Smooth muscle cell of the pulmonary artery (primary cell): ENCODE results near the gene OAS2. TPM values are rescaled to one million over a fixed set of nuclear protein-coding genes. Genes with fewer than 3 reads are reported as not detected.

ENCODE experiments used
- total RNA-seq: library from RNA; depleted of rRNA; stranded (reverse); fragments of >200 nt; gene quantifications from 2 replicates; pipeline ENCODE4 v1.2.3, GENCODE V29; 2014

Gene OAS2
- total RNA-seq = 2.5 and 4.2 TPM in 2 replicates

GRCh38 chr12:112978163-112979040 lies at the start of gene OAS2:
Gene OAS2 (plus strand): TSS chr12:112978519. CDS start chr12:112978609, 90 bp downstream.

GRCh38 chr12:112937741-112938719 lies 40.3 kb upstream of the OAS2 start, which contains the start of gene OAS3:
Gene OAS3 (plus strand): TSS chr12:112938474. CDS start chr12:112938531, 57 bp downstream.

GRCh38 chr12:113056631-113057488 lies 78.5 kb downstream of the OAS2 start, which contains the start of gene DTX1:
Gene DTX1 (plus strand): TSS chr12:113056730. CDS start chr12:113058193, 1,463 bp downstream.

Other genes with a start within 250 kb of the OAS2 start
- not detected in 2 replicates for gene RPH3A, start 186.8 kb upstream of the OAS2 start, total RNA-seq
- gene OAS1, start 71.6 kb upstream of the OAS2 start, total RNA-seq = 1.2 and 1.5 TPM in 2 replicates
- 5.1 and 5.5 TPM in 2 replicates for gene OAS3, start 40.0 kb upstream of the OAS2 start, total RNA-seq
- gene DTX1, start 78.2 kb downstream of the OAS2 start, total RNA-seq = 0.03 TPM in 1 of 2 replicates, not detected in the other
- gene RASAL1, start 157.2 kb downstream of the OAS2 start, total RNA-seq = not detected in 2 replicates
- gene CFAP73, start 171.2 kb downstream of the OAS2 start, total RNA-seq = not detected in 2 replicates
- gene DDX54, start 207.0 kb downstream of the OAS2 start, total RNA-seq = 21.9 and 32.1 TPM in 2 replicates
- gene RITA1, start 207.2 kb downstream of the OAS2 start, total RNA-seq = 17.3 and 19.6 TPM in 2 replicates
- gene TPCN1, start 242.9 kb downstream of the OAS2 start, total RNA-seq = 54.5 and 87.9 TPM in 2 replicates